Hematopoietic multipotent progenitor cell treated with erythropoietin and hydrocortisone succinate and interleukin-3 and kit ligand, for 17 days (in vitro differentiated cells): ENCODE measurements around the gene CNTN4.
"Not testable (repeated sequence)": the region's sequence is repeated elsewhere in the genome, so short reads cannot be mapped to it uniquely, and the experiment has no call there.

Experiments
- DNase-seq: peaks from one replicate; pipeline ENCODE4 v3.0.0-alpha.2; 2015; ENCODE audit warnings: low spot score

The CNTN4 gene

GRCh38 chr3:2802429-2802828, 703.8 kb downstream of the CNTN4 start:
- no peak for DNase-seq

- no peak for DNase-seq
Observed at GRCh38 chr3:2807514-2807913, 708.8 kb downstream of the CNTN4 start.

- no peak for DNase-seq
Observed at GRCh38 chr3:2810723-2811122, 712.1 kb downstream of the CNTN4 start.

GRCh38 chr3:2819571-2819970, 720.9 kb downstream of the CNTN4 start:
- no peak for DNase-seq

GRCh38 chr3:2820982-2821381, 722.3 kb downstream of the CNTN4 start:
- DNase-seq, result not testable (repeated sequence)

- DNase-seq, result no peak
Observed at GRCh38 chr3:2822611-2823010, 723.9 kb downstream of the CNTN4 start.

- no peak for DNase-seq
Observed at GRCh38 chr3:2823031-2823430, 724.4 kb downstream of the CNTN4 start.

- no peak for DNase-seq
Observed at GRCh38 chr3:2823437-2824211, 725.0 kb downstream of the CNTN4 start.

GRCh38 chr3:2826036-2826435, 727.4 kb downstream of the CNTN4 start:
- no peak for DNase-seq

- no peak for DNase-seq
Observed at GRCh38 chr3:2826453-2826852, 727.8 kb downstream of the CNTN4 start.

- DNase-seq, result no peak
Observed at GRCh38 chr3:2837239-2837638, 738.6 kb downstream of the CNTN4 start.

GRCh38 chr3:2837910-2838309, 739.2 kb downstream of the CNTN4 start:
- no peak for DNase-seq

GRCh38 chr3:2838546-2839157, 740.0 kb downstream of the CNTN4 start:
- no peak for DNase-seq

GRCh38 chr3:2839876-2840275, 741.2 kb downstream of the CNTN4 start:
- DNase-seq, result no peak

- no peak for DNase-seq
Observed at GRCh38 chr3:2847062-2847841, 748.6 kb downstream of the CNTN4 start.

- no peak for DNase-seq
Observed at GRCh38 chr3:2849092-2849491, 750.4 kb downstream of the CNTN4 start.

- no peak for DNase-seq
Observed at GRCh38 chr3:2850701-2851100, 752.0 kb downstream of the CNTN4 start.

- DNase-seq, result no peak
Observed at GRCh38 chr3:2851361-2851760, 752.7 kb downstream of the CNTN4 start.

- no peak for DNase-seq
Observed at GRCh38 chr3:2851835-2852234, 753.2 kb downstream of the CNTN4 start.

- DNase-seq, result no peak
Observed at GRCh38 chr3:2853651-2854050, 755.0 kb downstream of the CNTN4 start.

- no peak for DNase-seq
Observed at GRCh38 chr3:2856138-2857133, 757.8 kb downstream of the CNTN4 start.

- DNase-seq, result no peak
Observed at GRCh38 chr3:2860626-2861025, 762.0 kb downstream of the CNTN4 start.
